CD4-positive, alpha-beta memory T cell (primary cell): Measurements from ENCODE around the gene BRIP1. TPM values are rescaled to one million over a fixed set of nuclear protein-coding genes. Genes with fewer than 3 reads are reported as not detected.

ENCODE experiments used
- CTCF ChIA-PET: fragments of 350-600 bp; sonication (Branson Sonifier 250); formaldehyde crosslinking; loops from one replicate; lab custom pipeline; 2021; ENCODE audit warnings: inconsistent platforms; ENCODE audit not compliant: partially characterized antibody; lab: Charles Lee
- POLR2A ChIA-PET: fragments of 350-600 bp; sonication (Branson Sonifier 250); formaldehyde crosslinking; loops from one replicate; lab custom pipeline; 2021; ENCODE audit not compliant: partially characterized antibody; lab: Charles Lee
- DNase-seq, 5 donors: peaks; one replicate each; pipeline versions ENCODE4 v3.0.0 to v3.0.0-alpha.2; 2020 to 2022; ENCODE audit warnings: mixed read lengths in 1 of 5
- H3K27ac ChIP-seq: one replicate; pipeline ENCODE4 v1.7.0; 2013; ENCODE audit warnings: low read depth, low read length
- H3K27me3 ChIP-seq: 2 replicates; pipeline ENCODE4 v1.7.0; 2013; ENCODE audit warnings: mild to moderate bottlenecking, low read length, moderate library complexity; ENCODE audit not compliant: insufficient read depth
- H3K36me3 ChIP-seq: 2 replicates; pipeline ENCODE4 v1.7.0; 2013; ENCODE audit warnings: mild to moderate bottlenecking, low read length, moderate library complexity; ENCODE audit not compliant: insufficient read depth
- H3K4me1 ChIP-seq: 2 replicates; pipeline ENCODE4 v1.7.0; 2013; ENCODE audit warnings: mild to moderate bottlenecking, low read length, moderate library complexity; ENCODE audit not compliant: insufficient read depth
- H3K4me3 ChIP-seq, 2 donors: one replicate each; pipeline ENCODE4 v1.7.0; 2013; ENCODE audit warnings: low read length in 2 of 2, mild to moderate bottlenecking in 1 of 2
- H3K9me3 ChIP-seq, 2 donors: one replicate each; pipeline ENCODE4 v1.7.0; 2013; ENCODE audit warnings: low read length in 2 of 2, control low read depth in 1 of 2; ENCODE audit not compliant: control insufficient read depth in 1 of 2
- H3K27ac Mint-ChIP-seq, 7 donors: one replicate each; pipeline ENCODE4 v1.8.0; 2020 to 2021; ENCODE audit warnings: mixed read lengths in 7 of 7, mild to moderate bottlenecking in 6 of 7, inconsistent platforms in 3 of 7, moderate library complexity in 3 of 7
- H3K27me3 Mint-ChIP-seq, 2 donors: one replicate each; pipeline ENCODE4 v1.8.0; 2020 to 2021; ENCODE audit warnings: mixed read lengths in 2 of 2
- H3K36me3 Mint-ChIP-seq, 2 donors: one replicate each; pipeline ENCODE4 v1.8.0; 2020 to 2021; ENCODE audit warnings: mixed read lengths in 2 of 2, inconsistent platforms in 1 of 2, mild to moderate bottlenecking in 1 of 2
- H3K4me1 Mint-ChIP-seq, 4 donors: one replicate each; pipeline ENCODE4 v1.8.0; 2020 to 2021; ENCODE audit warnings: mixed read lengths in 4 of 4, mild to moderate bottlenecking in 1 of 4
- H3K4me3 Mint-ChIP-seq, 8 donors: one replicate each; pipeline ENCODE4 v1.8.0; 2020 to 2021; ENCODE audit warnings: mixed read lengths in 8 of 8, mild to moderate bottlenecking in 7 of 8, moderate library complexity in 6 of 8, inconsistent platforms in 3 of 8
- H3K9me3 Mint-ChIP-seq, 8 donors: one replicate each; pipeline ENCODE4 v1.8.0; 2020 to 2021; ENCODE audit warnings: mixed read lengths in 8 of 8, mild to moderate bottlenecking in 5 of 8, inconsistent platforms in 3 of 8, moderate library complexity in 1 of 8
- intact Hi-C: fragments of 100-400 bp; cut with micrococcal nuclease; formaldehyde crosslinking; loops from one replicate; pipeline ENCODE4 v1.15.1; 2023
- polyA plus RNA-seq, 2 donors: library from polyadenylated mRNA; unstranded; fragments of 300-500 nt; fragmentation: Illumina TruSeq; gene quantifications; one replicate each; pipeline ENCODE4 v1.2.3, GENCODE V29; 2021
- total RNA-seq, 2 experiments: library from RNA; stranded (reverse); gene quantifications; one replicate each; pipeline ENCODE4 v1.2.3, GENCODE V29; 2021

Gene BRIP1
- total and polyA plus RNA-seq, 4 experiments from 2014 or later: 0.31 to 1.7 (median 1.3) TPM

DNA sequence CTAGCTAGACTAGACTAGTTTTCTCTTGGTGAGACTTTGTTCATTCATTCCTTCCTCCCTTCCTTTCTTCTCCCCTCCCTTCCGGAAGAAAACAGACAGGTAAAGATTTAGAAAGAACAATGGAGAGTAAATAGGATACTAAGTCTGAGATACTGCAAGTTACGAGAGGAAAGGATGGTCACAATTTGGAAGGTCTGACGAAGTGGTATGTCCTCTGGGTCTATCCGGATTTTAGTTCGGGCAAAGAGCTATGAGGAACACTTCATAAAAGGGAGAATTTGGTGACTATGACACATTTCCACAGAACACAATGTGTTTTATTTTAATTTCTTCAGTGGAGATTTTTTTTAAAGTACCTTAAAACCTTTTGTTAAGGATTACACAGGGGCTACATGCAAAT is 107.7 kb downstream of the BRIP1 start:
- intact Hi-C loops: no loop called here
- Histone ChIP-seq H3K4me1 (peaks cover 7% of the 10 kb centered on the region), H3K9me3 (no peaks in the 10 kb centered on the region), H3K27me3 (no peaks in the 10 kb centered on the region), H3K36me3 (no peaks in the 10 kb centered on the region), H3K4me3 (no peak overlapping the region), H3K27ac (no peak overlapping the region)
- H3K9me3 Mint-ChIP-seq: peaks cover 0 to 4% (median 0%) of the 10 kb centered on the region in 8 donors
- ChIA-PET POLR2A (no interaction called here), CTCF (no interaction called here)
- H3K4me3 Mint-ChIP-seq: no peak overlapping the region
- peaks cover 2 to 4% of the 10 kb centered on the region in 2 donors for H3K36me3 Mint-ChIP-seq
- H3K27me3 Mint-ChIP-seq: no peaks in the 10 kb centered on the region
- DNase-seq: no peak
- H3K27ac Mint-ChIP-seq: no peak overlapping the region
- peaks cover 0 to 5% (median 1%) of the 10 kb centered on the region in 4 donors for H3K4me1 Mint-ChIP-seq

DNA sequence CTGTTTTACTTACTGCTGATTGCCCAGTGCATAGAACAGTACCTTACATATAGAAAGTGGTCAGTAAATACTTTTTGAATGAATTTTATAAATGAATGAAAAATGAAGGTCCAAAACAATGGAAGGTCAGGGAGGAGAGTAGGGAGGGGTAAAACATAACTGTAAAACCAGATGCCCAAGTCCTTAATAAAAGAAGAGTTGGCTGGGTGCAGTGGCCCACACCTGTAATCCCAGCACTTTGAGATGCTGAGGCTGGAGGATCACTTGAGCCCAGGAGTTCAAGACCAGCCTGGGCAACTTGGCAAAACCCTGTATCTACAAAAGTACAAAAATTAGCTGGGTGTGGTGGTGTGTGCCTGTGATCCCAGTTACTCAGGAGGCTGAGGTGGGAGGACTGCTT is 108.2 kb downstream of the BRIP1 start:
- no peaks in the 10 kb centered on the region for H3K36me3 ChIP-seq
- Mint-ChIP-seq H3K4me1 (peaks cover 0 to 5% (median 1%) of the 10 kb centered on the region in 4 donors), H3K36me3 (peaks cover 2 to 4% of the 10 kb centered on the region in 2 donors), H3K27ac (no peak overlapping the region), H3K27me3 (no peaks in the 10 kb centered on the region), H3K4me3 (no peak overlapping the region), H3K9me3 (peaks cover 0 to 4% (median 0%) of the 10 kb centered on the region in 8 donors)
- no peaks in the 10 kb centered on the region for H3K9me3 ChIP-seq
- POLR2A ChIA-PET: no interaction called here
- peaks cover 7% of the 10 kb centered on the region for H3K4me1 ChIP-seq
- CTCF ChIA-PET: no interaction called here
- intact Hi-C loops: no loop called here
- H3K4me3 ChIP-seq: no peak overlapping the region
- no peak for DNase-seq
- H3K27ac ChIP-seq: no peak overlapping the region
- no peaks in the 10 kb centered on the region for H3K27me3 ChIP-seq

DNA sequence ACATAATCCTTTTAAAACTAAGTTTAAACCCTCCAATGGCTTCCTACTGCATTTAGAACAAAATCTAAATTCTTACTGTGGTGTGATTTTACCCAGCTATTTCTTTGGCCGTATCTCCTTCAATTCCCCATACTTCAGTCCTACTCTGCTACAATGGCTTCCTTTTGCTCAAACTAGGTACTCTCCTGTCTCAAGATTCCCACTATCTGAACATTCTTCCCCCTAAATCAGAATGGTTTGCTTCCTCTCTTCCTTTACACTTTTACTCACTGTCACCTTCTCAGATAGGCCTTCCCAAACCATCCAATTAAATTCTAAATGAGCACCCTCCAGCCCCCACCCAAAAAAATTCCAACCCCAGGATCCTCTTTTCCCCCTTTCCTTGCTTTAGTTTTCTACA is 109.2 kb downstream of the BRIP1 start:
- H3K27me3 Mint-ChIP-seq: no peaks in the 10 kb centered on the region
- H3K27ac ChIP-seq: no peak overlapping the region
- ChIA-PET POLR2A (no interaction called here), CTCF (no interaction called here)
- intact Hi-C loops: no loop called here
- H3K9me3 Mint-ChIP-seq: peaks cover 0 to 4% (median 0%) of the 10 kb centered on the region in 8 donors
- H3K4me1 Mint-ChIP-seq: peaks cover 0 to 5% (median 1%) of the 10 kb centered on the region in 4 donors
- no peaks in the 10 kb centered on the region for H3K36me3 ChIP-seq
- no peak for DNase-seq
- H3K4me1 ChIP-seq: peaks cover 7% of the 10 kb centered on the region
- H3K27me3 ChIP-seq: no peaks in the 10 kb centered on the region
- no peak overlapping the region for H3K4me3 ChIP-seq
- peaks cover 2 to 4% of the 10 kb centered on the region in 2 donors for H3K36me3 Mint-ChIP-seq
- no peak overlapping the region for H3K4me3 Mint-ChIP-seq
- H3K27ac Mint-ChIP-seq: peak overlapping the region in 1 of 7 donors; percentile 7
- H3K9me3 ChIP-seq: no peaks in the 10 kb centered on the region

DNA sequence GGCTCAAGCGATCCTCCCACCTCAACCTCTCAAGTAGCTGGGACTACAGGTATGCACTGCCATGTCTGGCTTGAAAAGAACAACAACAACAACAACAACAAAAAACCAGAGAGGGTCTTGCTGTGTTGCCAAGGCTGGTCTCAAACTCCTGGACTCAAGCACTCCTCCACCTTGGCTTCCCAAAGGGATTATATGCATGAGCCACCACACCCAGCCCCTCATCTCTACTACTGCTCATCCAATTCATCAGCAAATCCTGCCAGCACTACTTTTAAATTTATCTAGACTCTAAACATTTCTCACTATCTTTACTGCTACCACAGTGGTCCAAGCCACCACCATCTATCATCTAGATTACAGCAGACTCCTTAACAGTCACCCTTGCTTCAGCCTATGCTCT is 109.6 kb downstream of the BRIP1 start:
- Histone ChIP-seq H3K4me3 (no peak overlapping the region), H3K9me3 (no peaks in the 10 kb centered on the region), H3K27me3 (no peaks in the 10 kb centered on the region), H3K27ac (no peak overlapping the region), H3K4me1 (peaks cover 7% of the 10 kb centered on the region), H3K36me3 (no peaks in the 10 kb centered on the region)
- Mint-ChIP-seq H3K27me3 (no peaks in the 10 kb centered on the region), H3K36me3 (peaks cover 2 to 4% of the 10 kb centered on the region in 2 donors), H3K4me1 (peaks cover 0 to 5% (median 1%) of the 10 kb centered on the region in 4 donors), H3K27ac (peak overlapping the region in 1 of 7 donors; percentile 7), H3K9me3 (peaks cover 0 to 2% (median 0%) of the 10 kb centered on the region in 8 donors), H3K4me3 (no peak overlapping the region)
- DNase-seq: no peak
- POLR2A ChIA-PET: no interaction called here
- intact Hi-C loops: no loop called here
- CTCF ChIA-PET: no interaction called here

- Mint-ChIP-seq H3K36me3 (peaks cover 0 to 6% of the 10 kb centered on the region in 2 donors), H3K9me3 (peaks cover 0 to 8% (median 2%) of the 10 kb centered on the region in 8 donors), H3K4me3 (no peak overlapping the region), H3K27me3 (no peaks in the 10 kb centered on the region), H3K27ac (no peak overlapping the region), H3K4me1 (no peaks in the 10 kb centered on the region)
- CTCF ChIA-PET: no interaction called here
- no peaks in the 10 kb centered on the region for H3K9me3 ChIP-seq
- intact Hi-C loops: no loop called here
- H3K27me3 ChIP-seq: no peaks in the 10 kb centered on the region
- H3K27ac ChIP-seq: no peak overlapping the region
- no peak overlapping the region for H3K4me3 ChIP-seq
- no peak for DNase-seq
- POLR2A ChIA-PET: no interaction called here
- H3K4me1 ChIP-seq: no peaks in the 10 kb centered on the region
- H3K36me3 ChIP-seq: no peaks in the 10 kb centered on the region
Measured at GRCh38 chr17:61750656-61751055, 112.7 kb downstream of the BRIP1 start.

DNA sequence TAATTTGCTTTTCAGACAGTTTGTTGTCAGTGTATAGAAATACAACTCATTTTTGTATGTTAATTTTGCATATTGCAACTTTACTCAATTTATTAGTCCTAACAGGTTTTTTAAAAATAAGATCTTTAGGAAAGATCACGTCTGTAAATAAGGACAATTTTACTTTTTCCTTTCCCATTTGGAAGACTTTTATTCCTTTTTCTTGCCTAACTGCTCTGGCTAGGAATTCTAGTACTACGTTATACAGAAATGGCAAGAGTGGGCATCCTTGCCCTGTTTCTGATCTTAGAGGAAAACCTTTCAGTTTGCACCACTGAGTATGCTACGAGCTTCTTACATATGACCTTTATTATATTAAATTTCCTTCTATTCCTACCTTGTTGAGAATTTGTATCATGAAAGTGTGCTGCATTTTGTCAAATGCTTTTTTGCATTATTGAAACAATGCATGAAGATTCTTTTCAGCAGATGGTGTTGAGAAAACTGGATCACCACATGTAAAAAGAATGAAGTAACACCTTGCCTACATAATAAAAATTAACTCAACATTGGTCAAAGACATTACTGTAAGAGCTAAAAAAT is 113.4 kb downstream of the BRIP1 start:
- CTCF ChIA-PET: no interaction called here
- Histone ChIP-seq H3K4me3 (no peak overlapping the region), H3K27me3 (no peaks in the 10 kb centered on the region), H3K9me3 (no peaks in the 10 kb centered on the region), H3K36me3 (no peaks in the 10 kb centered on the region), H3K27ac (no peak overlapping the region), H3K4me1 (no peaks in the 10 kb centered on the region)
- H3K27me3 Mint-ChIP-seq: no peaks in the 10 kb centered on the region
- peaks cover 0 to 8% (median 2%) of the 10 kb centered on the region in 8 donors for H3K9me3 Mint-ChIP-seq
- peaks cover 0 to 8% of the 10 kb centered on the region in 2 donors for H3K36me3 Mint-ChIP-seq
- H3K4me3 Mint-ChIP-seq: no peak overlapping the region
- H3K4me1 Mint-ChIP-seq: no peaks in the 10 kb centered on the region
- no peak overlapping the region for H3K27ac Mint-ChIP-seq
- no peak for DNase-seq
- intact Hi-C loops: no loop called here
- POLR2A ChIA-PET: no interaction called here

GRCh38 chr17:61746248-61746985 is 116.9 kb downstream of the BRIP1 start:
- Histone ChIP-seq H3K4me3 (no peak overlapping the region), H3K9me3 (no peaks in the 10 kb centered on the region), H3K36me3 (no peaks in the 10 kb centered on the region), H3K27ac (no peak overlapping the region), H3K27me3 (no peaks in the 10 kb centered on the region), H3K4me1 (no peaks in the 10 kb centered on the region)
- Mint-ChIP-seq H3K9me3 (peaks cover 0 to 12% (median 3%) of the 10 kb centered on the region in 8 donors), H3K36me3 (peaks cover 8 to 23% of the 10 kb centered on the region in 2 donors), H3K4me1 (no peaks in the 10 kb centered on the region), H3K27ac (no peak overlapping the region), H3K27me3 (no peaks in the 10 kb centered on the region), H3K4me3 (no peak overlapping the region)
- CTCF ChIA-PET: no interaction called here
- no peak for DNase-seq
- intact Hi-C loops: no loop called here
- POLR2A ChIA-PET: no interaction called here
